GM18526 (cell line): ENCODE measurements around the gene ARMC7.

Experiments
- POLR2A ChIP-seq: IDR thresholded peaks from 3 replicates; pipeline ENCODE4 v1.6.1; 2011; ENCODE audit not compliant: insufficient read length; ENCODE audit errors: extremely low read depth

The ARMC7 gene

DNA sequence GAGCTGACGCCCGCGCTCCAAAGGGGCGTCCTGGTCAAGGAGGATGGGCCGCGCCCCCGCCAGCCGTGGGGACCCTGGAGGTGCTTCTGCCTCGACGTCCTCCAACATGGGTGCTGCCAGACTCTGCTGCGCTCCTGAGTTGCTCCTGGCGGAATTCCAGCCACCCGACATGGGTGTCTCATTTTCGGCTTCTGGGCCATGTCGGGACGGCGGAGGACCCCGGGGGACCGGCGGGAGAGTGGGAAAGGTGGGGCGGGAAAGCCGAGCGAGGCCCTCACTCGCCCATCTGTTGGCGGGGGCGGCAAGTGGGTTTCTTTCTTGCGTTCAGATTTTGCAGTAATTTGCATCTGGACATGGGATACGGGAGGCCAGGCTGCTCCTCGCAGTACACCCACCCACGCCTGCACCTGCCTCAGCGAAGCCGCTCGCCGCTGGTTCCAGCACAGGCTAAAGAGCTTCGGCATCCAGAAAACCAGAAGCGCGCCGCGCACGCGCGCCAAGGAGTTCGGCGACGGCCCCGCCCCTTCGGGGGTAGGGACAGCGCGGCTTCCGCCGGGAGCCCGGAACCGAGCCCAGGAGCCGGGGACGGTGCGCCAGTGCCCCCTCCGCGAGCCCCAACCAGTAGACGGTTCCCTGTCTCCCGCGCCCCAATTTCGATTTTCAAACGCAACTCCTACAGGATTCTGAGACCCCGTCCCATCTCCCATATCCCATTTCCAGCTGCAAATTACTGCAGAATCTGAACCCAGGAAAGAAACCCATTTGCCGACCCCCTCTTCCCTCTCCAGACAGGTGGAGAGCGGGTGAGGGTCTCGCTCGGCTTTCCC is at the start of gene ARMC7:
Gene ARMC7, plus strand, starts transcription at position 563 of the 827 bp plus-strand sequence. CDS start 320 bp downstream, outside the sequence.
- TF ChIP-seq POLR2A = peak; percentile 94

DNA sequence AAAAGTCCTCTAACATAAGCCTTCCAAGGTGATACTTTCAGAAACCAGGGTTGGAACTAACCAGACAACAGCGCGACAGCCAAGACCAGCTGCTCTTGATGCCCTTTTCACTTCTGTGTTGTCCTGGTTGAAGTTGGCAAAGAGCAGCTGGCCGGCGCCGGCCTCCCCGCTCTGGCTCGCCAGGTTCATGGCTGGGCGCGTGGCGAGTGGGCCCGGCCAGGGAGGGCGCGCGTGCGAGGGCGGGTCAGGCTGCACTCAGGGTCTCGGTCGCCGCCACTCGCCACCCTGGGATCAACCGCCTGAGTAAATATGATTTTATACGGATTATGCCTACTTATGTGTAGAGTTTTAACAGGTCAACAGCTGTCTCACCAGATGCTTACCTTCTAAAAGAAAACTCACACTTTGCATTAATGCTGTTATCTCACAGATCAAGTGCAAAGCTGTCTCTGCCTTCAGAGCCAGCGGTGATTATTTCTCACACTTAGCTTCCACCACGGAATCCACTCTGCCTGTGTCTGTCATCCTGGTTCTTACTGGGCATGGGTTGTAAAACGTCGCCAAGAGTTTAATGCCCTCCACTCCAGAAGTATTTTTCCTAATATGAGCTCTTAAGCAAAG is 49.2 kb upstream of the ARMC7 start:
- TF ChIP-seq POLR2A = no peak

DNA sequence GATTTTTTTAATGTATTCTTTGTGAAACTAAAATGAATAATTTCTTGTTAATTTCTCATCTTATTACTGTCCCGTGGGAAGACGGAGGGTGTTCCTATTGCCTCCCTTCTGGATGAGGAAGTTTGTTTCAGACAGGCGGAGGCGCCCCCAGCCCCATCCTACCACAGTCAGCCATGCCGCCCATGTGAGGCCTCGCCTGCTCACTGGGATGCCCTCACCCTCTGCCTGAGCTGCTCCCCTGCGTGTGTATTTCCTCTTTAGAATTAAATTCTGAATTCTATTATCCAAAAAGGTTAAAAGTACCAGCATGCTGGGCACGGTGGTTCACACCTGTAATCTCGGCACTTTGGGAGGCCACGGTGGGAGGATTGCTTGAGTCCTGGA is 48.7 kb upstream of the ARMC7 start:
- no peak for TF ChIP-seq POLR2A

DNA sequence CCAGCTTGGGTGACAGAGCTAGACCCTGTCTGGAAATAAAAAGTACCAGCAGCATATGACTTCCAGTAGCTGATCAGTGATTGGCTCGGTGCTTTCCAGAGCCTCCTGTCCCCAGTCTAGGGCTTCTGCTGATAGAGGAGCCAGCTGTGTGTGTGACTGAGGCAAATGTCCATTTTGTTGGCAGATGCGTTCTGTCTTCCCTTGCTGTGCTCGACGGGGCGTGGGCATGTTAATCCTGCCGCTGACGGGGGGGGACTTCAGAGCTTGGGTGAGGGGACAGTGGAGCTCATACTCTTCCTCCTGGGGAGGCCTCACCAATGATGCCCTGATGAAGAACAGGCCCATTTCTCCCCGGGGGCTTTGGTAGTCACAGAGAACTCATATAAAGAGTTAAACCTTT is 48.2 kb upstream of the ARMC7 start:
- no peak for TF ChIP-seq POLR2A

DNA sequence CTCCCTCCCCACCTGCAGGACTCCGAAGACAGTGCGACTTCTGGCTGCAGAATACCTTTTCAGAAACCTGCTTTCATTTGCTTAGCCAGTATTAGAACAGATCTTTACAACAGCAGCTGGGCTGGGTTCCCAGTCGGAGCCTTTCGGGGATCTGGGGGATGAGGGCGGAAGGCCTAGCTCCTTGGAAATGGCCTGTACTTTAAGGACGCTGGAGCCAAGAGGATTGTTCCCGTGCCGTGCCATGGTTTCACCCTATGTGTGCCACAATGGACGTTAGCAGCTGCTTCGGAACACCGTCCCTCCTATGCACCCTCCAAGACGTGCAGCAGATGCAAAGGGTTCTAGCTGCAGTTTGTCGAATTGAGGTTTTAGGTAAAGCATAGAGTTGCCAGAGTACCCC is 46.6 kb upstream of the ARMC7 start:
- no peak for TF ChIP-seq POLR2A

DNA sequence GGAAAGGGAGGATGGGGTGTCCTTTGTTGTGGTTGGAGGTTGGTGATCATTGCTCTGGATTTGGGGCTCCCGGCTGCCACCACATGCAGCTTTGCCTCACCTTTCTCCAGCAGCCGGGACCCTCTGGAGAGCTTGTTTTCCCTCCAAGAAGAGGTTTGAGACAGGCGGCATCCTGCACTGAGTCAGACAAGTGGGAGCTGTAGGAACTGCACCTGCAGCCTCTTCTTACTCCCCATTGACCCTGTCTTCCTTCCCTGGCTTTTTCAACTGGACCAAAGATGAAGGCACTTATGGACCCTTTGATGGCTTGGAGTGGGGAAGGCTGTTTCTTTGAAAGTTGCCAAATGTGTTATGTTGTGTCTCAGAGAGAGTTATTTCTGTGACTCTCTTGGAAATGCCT is 46.1 kb upstream of the ARMC7 start:
- no peak for TF ChIP-seq POLR2A

DNA sequence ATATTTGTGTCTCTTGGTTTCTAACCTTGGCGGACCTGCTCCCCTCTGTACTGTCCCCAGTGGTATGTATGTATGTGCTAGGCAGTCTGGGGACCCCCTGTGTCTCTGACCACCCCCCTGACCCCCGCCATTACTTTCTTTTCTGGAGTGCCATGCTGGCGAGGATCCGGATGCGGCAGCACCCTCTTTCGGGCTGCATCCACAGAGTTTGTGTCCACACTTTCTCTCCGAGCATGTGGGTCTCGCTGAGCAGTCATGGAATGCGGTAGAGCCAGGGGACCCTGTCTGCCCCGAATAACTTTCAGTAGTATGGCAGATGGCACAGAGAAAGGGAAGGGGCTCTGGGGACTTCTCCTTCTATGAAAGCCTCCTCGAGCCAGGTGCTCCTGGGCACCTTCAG is 45.7 kb upstream of the ARMC7 start:
- no peak for TF ChIP-seq POLR2A

DNA sequence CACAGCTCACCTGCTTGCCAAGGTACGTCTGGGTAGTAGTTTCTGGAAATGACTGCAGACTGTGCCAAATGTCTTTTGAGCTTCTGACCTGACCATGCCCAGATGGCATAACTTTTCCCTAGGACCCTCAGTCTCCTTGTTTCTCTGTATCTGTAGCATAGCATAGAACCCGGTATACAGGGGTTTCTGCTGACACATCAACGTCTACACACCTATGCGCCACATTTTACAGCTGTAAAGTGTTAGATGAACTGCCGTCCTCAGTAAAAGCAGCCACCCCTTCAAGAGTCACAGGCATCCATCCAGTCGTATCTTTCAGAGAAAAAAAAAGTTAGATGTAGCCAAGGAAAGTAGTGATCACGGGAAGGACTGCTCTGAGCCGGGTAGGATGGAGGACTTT is 45.3 kb upstream of the ARMC7 start:
- TF ChIP-seq POLR2A = no peak

DNA sequence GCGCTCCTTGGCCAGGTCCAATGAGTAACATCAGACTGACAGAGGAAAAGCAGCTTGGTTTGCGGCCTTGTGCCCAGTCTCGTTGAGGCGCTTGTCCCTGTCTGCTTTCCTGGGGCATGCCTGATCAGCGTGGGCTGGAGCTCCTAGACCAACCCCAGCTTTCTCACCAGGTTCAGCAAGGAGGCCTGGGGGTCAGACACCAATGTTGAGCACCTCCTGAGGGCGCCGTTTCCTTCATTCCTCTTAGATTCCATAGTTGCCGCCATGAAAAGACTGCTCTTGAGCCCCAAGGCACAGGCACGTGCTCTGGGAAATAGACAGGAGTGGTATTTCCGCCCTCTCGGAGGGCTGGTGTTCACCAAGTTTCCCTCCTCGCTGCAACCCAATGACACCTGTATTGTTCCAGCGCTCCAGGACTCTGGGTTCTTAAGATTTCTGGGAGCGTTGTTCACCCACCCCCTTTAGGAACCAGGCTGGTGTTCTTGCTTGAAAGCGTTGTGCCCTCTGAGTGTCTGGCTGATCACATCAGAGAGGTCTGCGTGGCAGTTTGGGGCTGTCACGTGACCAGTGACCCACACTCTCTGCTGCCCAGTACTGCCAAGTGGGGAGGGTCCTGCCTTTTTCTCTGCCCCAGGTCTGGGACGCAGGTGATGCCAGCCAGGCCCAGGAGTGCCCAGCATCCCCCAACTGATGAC is 44.8 kb upstream of the ARMC7 start:
- TF ChIP-seq POLR2A = no peak

DNA sequence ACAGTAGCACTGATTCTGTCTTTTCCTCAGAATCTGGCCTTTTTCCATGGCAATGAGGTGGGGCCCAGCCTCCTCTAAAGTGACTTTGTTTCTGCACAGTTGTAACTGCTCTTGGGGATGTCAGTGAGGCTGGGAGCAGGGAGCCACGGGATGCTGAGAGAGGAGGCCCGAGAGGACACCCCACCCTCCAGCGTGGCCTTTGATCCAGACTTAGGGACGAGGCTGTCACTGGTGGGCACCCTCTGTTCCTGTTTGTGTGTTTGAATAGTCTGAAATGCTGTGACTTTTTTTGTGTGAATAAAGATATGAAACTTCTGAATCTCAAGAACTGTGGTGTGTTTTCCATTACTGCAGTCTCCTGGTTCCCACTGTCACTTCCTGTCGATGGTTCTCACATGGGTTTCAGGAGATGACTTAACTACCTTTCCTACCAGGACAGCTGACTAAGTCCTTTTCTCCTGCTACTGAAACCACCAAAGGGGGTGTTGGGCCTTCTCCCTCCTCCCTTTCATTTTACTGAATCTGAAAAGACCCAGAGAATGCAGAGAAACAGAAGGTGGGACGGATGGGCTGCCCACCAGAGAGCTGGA is 44.1 kb upstream of the ARMC7 start:
- TF ChIP-seq POLR2A = no peak

DNA sequence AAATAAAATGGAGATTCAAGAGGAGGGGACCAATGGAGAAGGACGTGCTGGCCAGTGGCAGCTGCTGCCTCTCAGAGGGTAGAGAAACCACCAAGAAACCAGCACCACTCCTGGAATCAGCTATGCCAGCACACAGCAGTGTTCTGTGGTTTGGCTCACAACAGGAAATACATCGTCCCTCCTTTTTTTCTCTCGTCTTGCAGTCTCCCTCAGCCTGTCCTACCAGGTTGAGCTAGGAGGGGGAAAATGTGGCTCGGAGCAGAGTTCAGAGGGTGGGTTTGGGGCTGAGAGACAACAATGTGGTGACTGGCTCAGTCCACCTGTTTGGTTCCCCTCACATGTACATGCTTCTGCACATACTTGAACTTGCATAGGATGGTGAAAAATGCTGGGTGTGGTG is 41.9 kb upstream of the ARMC7 start:
- TF ChIP-seq POLR2A = no peak

DNA sequence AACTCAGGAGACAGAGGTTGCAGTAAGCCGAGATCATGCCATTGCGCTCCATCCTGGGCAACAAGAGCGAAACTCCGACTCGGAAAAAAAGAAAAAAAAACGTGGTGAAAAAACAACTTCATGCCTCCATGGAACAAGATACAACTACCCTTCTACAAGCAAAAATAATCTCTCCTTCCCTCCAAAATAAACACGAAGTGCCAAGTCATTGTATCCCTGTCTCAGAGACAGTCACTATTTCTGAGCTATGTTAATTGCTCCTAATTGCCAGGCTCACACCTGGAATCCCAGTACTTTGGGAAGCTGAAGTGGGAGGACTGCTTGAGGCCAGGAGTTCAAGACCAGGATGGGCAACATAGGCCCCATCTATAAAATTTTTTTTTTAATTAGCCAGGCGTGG is 41.0 kb upstream of the ARMC7 start:
- no peak for TF ChIP-seq POLR2A

DNA sequence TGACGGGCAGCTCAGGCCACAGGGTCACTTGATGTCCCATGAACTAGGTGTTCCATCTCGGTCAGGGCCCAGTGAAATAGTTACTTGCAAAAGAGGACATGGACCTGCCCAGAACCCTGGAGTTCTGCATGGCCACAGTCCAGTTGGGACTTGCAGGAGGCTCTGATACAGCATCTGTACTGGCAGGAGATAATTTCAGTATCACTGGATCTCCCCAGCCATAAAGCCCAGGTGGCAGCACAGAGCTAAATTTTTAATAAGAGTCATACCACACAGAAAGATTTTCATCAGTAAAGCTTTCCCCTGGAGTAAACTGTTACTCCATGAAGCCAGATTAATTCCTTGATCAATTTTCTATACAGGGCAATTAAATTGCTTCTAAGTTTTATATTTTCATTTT is 40.0 kb upstream of the ARMC7 start:
- no peak for TF ChIP-seq POLR2A

DNA sequence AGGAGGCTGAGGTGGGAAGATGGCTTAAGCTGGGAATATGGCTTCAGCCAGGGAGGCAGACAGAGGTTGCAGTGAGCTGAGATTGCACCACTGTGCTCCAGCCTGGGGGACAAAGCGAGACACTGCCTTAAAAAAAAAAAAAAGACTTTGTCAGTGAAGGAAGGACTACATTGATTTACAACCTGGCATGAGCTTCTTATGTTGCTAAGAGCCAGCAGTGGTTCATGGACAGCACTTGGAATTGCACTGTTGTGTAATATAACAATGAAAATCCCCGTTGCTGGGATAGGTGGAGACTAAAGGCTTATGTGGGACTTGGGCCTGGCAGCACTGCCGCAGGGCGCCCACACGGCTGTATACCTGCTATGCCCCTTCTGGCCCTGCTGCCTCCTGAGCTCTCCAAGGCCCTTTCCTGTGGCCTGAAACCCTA is 36.1 kb upstream of the ARMC7 start:
- TF ChIP-seq POLR2A = no peak

DNA sequence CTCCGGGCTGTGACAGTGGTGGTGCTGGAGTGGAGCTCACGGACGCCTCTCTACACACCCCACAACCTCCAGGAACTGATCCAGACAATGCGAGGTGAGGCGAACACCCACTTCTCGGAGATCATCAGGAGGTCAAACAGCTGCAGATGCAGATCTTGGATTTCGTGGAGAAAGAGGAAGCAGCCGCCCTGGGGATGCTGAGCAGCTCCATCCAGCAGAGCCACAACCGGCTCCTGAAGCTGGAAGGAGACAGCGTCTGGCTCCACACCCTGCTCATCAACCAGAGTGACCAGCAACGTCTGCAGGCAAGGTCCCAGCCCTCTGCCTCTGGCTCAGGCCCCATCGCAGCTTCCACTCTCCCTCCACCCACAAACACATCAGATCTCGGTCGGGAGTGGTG is 35.2 kb upstream of the ARMC7 start:
- TF ChIP-seq POLR2A = no peak
